ENCODE results near the gene BBS1. TPM values are rescaled to one million over a fixed set of nuclear protein-coding genes. Genes with fewer than 3 reads are reported as not detected.

Gene BBS1
- total RNA-seq, 1 donor from 2014 or later, result 51.1 TPM

- Mint-ChIP-seq H3K4me1 (ENCODE audit: unreplicated experiment) (no peaks in the 10 kb centered on the region), H3K9me3 (ENCODE audit: unreplicated experiment) (no peaks in the 10 kb centered on the region), H3K27me3 (ENCODE audit: unreplicated experiment) (peaks cover 3% of the 10 kb centered on the region), H3K4me3 (ENCODE audit: unreplicated experiment) (no peak overlapping the region), H3K27ac (ENCODE audit: unreplicated experiment) (no peak overlapping the region), H3K36me3 (ENCODE audit: unreplicated experiment) (no peaks in the 10 kb centered on the region)
- TF ChIP-seq CTCF (IDR thresholded peaks at IDR 0.05), result no peak
- no peak for DNase-seq (ENCODE audit: extremely low spot score, unreplicated experiment)
Measured at GRCh38 chr11:66562907-66563583, 52.6 kb downstream of the BBS1 start.

GRCh38 chr11:66563832-66564231, 53.4 kb downstream of the BBS1 start:
- no peak for DNase-seq (ENCODE audit: extremely low spot score, unreplicated experiment)
- no peaks in the 10 kb centered on the region for H3K9me3 Mint-ChIP-seq (ENCODE audit: unreplicated experiment)
- H3K36me3 Mint-ChIP-seq (ENCODE audit: unreplicated experiment), result no peaks in the 10 kb centered on the region
- H3K4me3 Mint-ChIP-seq (ENCODE audit: unreplicated experiment), result no peak overlapping the region
- no peak overlapping the region for H3K27ac Mint-ChIP-seq (ENCODE audit: unreplicated experiment)
- TF ChIP-seq CTCF (IDR thresholded peaks at IDR 0.05), result no peak
- H3K27me3 Mint-ChIP-seq (ENCODE audit: unreplicated experiment), result peaks cover 3% of the 10 kb centered on the region
- no peaks in the 10 kb centered on the region for H3K4me1 Mint-ChIP-seq (ENCODE audit: unreplicated experiment)

GRCh38 chr11:66564538-66564937, 54.1 kb downstream of the BBS1 start:
- H3K4me1 Mint-ChIP-seq (ENCODE audit: unreplicated experiment), result no peaks in the 10 kb centered on the region
- H3K27me3 Mint-ChIP-seq (ENCODE audit: unreplicated experiment), result peaks cover 3% of the 10 kb centered on the region
- no peak overlapping the region for H3K27ac Mint-ChIP-seq (ENCODE audit: unreplicated experiment)
- TF ChIP-seq CTCF (IDR thresholded peaks at IDR 0.05), result no peak
- H3K4me3 Mint-ChIP-seq (ENCODE audit: unreplicated experiment), result no peak overlapping the region
- H3K36me3 Mint-ChIP-seq (ENCODE audit: unreplicated experiment), result no peaks in the 10 kb centered on the region
- H3K9me3 Mint-ChIP-seq (ENCODE audit: unreplicated experiment), result no peaks in the 10 kb centered on the region
- no peak for DNase-seq (ENCODE audit: extremely low spot score, unreplicated experiment)

- H3K27ac Mint-ChIP-seq (ENCODE audit: unreplicated experiment), result no peak overlapping the region
- no peak for DNase-seq (ENCODE audit: extremely low spot score, unreplicated experiment)
- no peak for TF ChIP-seq CTCF (IDR thresholded peaks at IDR 0.05)
- H3K4me3 Mint-ChIP-seq (ENCODE audit: unreplicated experiment), result no peak overlapping the region
- H3K27me3 Mint-ChIP-seq (ENCODE audit: unreplicated experiment), result peaks cover 5% of the 10 kb centered on the region
- H3K4me1 Mint-ChIP-seq (ENCODE audit: unreplicated experiment), result no peaks in the 10 kb centered on the region
- no peaks in the 10 kb centered on the region for H3K36me3 Mint-ChIP-seq (ENCODE audit: unreplicated experiment)
- no peaks in the 10 kb centered on the region for H3K9me3 Mint-ChIP-seq (ENCODE audit: unreplicated experiment)
Measured at GRCh38 chr11:66564984-66565383, 54.5 kb downstream of the BBS1 start.

GRCh38 chr11:66566221-66566620, 55.8 kb downstream of the BBS1 start:
- no peak for DNase-seq (ENCODE audit: extremely low spot score, unreplicated experiment)
- no peak overlapping the region for H3K4me3 Mint-ChIP-seq (ENCODE audit: unreplicated experiment)
- H3K36me3 Mint-ChIP-seq (ENCODE audit: unreplicated experiment), result no peaks in the 10 kb centered on the region
- TF ChIP-seq CTCF (IDR thresholded peaks at IDR 0.05), result no peak
- peaks cover 16% of the 10 kb centered on the region for H3K27me3 Mint-ChIP-seq (ENCODE audit: unreplicated experiment)
- no peaks in the 10 kb centered on the region for H3K9me3 Mint-ChIP-seq (ENCODE audit: unreplicated experiment)
- H3K27ac Mint-ChIP-seq (ENCODE audit: unreplicated experiment), result no peak overlapping the region
- H3K4me1 Mint-ChIP-seq (ENCODE audit: unreplicated experiment), result no peaks in the 10 kb centered on the region

Measured in osteocyte (in vitro differentiated cells).